Measurements from ENCODE around the gene CBFA2T3. TPM values are rescaled to one million over a fixed set of nuclear protein-coding genes. Genes with fewer than 3 reads are reported as not detected.

The CBFA2T3 gene
- polyA plus RNA-seq, 1 experiment: not detected

DNA sequence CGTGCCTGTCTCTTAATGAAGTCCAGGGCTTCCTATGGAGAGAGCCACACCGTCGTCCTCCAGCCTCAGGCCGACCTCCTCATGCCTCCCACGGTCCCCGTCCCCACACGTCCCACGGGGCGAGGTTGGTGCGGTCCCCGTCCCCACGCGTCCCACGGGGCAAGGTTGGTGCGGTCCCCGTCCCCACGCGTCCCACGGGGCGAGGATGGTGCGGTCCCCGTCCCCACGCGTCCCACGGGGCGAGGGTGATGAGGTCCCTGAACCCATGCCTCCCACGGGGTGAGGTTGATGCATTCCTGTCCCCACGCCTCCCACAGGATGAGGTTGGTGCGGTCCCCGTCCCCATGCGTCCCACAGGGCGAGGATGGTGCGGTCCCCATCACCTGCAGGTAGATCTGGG, 141.2 kb downstream of the CBFA2T3 start:
- H3K4me3 ChIP-seq (ENCODE audit: low read depth, low read length): no peak overlapping the region
- no peak overlapping the region for H3K27ac ChIP-seq (ENCODE audit: low read depth, low read length)
- POLR2A ChIA-PET: no interaction called here
- TF ChIP-seq, protein P1, sequence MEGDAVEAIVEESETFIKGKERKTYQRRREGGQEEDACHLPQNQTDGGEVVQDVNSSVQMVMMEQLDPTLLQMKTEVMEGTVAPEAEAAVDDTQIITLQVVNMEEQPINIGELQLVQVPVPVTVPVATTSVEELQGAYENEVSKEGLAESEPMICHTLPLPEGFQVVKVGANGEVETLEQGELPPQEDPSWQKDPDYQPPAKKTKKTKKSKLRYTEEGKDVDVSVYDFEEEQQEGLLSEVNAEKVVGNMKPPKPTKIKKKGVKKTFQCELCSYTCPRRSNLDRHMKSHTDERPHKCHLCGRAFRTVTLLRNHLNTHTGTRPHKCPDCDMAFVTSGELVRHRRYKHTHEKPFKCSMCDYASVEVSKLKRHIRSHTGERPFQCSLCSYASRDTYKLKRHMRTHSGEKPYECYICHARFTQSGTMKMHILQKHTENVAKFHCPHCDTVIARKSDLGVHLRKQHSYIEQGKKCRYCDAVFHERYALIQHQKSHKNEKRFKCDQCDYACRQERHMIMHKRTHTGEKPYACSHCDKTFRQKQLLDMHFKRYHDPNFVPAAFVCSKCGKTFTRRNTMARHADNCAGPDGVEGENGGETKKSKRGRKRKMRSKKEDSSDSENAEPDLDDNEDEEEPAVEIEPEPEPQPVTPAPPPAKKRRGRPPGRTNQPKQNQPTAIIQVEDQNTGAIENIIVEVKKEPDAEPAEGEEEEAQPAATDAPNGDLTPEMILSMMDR (IDR thresholded peaks at IDR 0.05; ENCODE audit: low read depth, low read length): no peak
- CTCF ChIA-PET: no interaction called here
- no peak for DNase-seq (ENCODE audit: low read depth, low spot score)
- no peaks in the 10 kb centered on the region for H3K9me3 ChIP-seq (ENCODE audit: control insufficient read depth, insufficient read depth, low read length)
- no peaks in the 10 kb centered on the region for H3K27me3 ChIP-seq (ENCODE audit: control insufficient read depth, insufficient read depth, low read length)

DNA sequence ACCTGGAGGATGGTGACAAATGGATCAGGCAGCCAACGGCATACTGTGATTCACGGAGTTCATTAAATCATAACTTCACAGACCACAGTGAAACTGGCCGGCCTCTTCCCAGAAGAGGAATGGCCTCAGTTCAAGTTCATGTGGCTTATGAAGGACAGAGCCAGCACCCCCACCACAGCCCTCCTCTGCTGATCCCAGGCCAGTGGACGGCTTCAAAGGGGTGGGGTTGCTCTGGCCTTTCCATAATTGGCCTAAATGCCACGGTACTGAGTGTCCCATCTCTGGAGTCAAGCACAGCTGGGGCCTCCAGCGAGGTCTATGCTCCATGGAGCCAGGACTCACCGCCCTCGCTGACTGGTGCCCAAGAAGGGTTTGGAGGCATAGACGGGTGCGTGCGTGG, 141.6 kb downstream of the CBFA2T3 start:
- ChIA-PET POLR2A (no interaction called here), CTCF (no interaction called here)
- no peak overlapping the region for H3K4me3 ChIP-seq (ENCODE audit: low read depth, low read length)
- H3K27ac ChIP-seq (ENCODE audit: low read depth, low read length): no peak overlapping the region
- TF ChIP-seq, protein P1 (IDR thresholded peaks at IDR 0.05; ENCODE audit: low read depth, low read length): no peak
- DNase-seq (ENCODE audit: low read depth, low spot score): no peak
- no peaks in the 10 kb centered on the region for H3K27me3 ChIP-seq (ENCODE audit: control insufficient read depth, insufficient read depth, low read length)
- no peaks in the 10 kb centered on the region for H3K9me3 ChIP-seq (ENCODE audit: control insufficient read depth, insufficient read depth, low read length)

DNA sequence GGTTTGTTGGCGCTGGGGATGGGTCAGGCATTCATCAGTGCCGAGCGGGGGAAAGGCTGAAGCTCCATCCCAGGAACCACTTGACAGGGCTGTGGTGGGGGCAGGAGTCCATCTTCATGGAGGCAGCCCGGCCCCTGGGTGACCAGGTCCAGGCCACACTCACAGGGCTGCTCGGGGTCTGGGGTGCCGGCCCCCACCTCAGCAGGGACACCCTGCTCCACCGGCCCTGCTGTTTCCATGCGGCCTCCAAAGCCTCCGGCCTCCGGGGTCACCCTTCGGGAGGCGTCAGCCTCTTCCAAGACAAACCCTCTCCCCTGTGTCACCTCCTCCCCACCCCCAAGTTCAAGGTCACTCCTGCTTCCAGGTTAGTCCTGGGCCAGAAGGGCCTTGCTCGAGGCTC, 142.3 kb downstream of the CBFA2T3 start:
- no peak overlapping the region for H3K27ac ChIP-seq (ENCODE audit: low read depth, low read length)
- no peak for DNase-seq (ENCODE audit: low read depth, low spot score)
- no peaks in the 10 kb centered on the region for H3K9me3 ChIP-seq (ENCODE audit: control insufficient read depth, insufficient read depth, low read length)
- no peaks in the 10 kb centered on the region for H3K27me3 ChIP-seq (ENCODE audit: control insufficient read depth, insufficient read depth, low read length)
- ChIA-PET CTCF (no interaction called here), POLR2A (no interaction called here)
- TF ChIP-seq, protein P1 (IDR thresholded peaks at IDR 0.05; ENCODE audit: low read depth, low read length): no peak
- no peak overlapping the region for H3K4me3 ChIP-seq (ENCODE audit: low read depth, low read length)

DNA sequence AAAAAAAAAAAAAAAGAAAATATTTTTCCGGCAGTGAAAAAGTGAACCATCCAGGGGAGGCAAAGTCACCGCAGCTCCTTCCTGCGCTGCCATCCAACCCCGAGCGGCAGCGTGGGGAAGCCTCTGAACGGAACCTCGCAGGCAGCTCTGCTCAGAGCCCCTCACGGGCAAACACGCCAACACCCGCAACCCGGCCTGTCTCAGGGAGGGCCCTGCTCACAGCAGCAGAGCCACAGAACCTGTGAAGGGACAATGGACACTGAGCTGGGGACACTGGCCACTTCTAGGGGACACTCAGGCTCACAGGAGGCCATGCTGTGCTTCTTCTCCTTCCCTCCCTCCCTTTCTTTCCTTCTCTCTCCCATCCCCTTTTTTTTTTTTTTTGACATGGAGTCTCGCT, 143.9 kb downstream of the CBFA2T3 start:
- CTCF ChIA-PET: no interaction called here
- Histone ChIP-seq H3K27me3 (ENCODE audit: control insufficient read depth, insufficient read depth, low read length) (no peaks in the 10 kb centered on the region), H3K4me3 (ENCODE audit: low read depth, low read length) (no peak overlapping the region), H3K9me3 (ENCODE audit: control insufficient read depth, insufficient read depth, low read length) (no peaks in the 10 kb centered on the region), H3K27ac (ENCODE audit: low read depth, low read length) (no peak overlapping the region)
- no peak for DNase-seq (ENCODE audit: low read depth, low spot score)
- POLR2A ChIA-PET: interaction anchor here (0.6 kb wide), 1 partner anchor 46 kb away, joined by 4 read pairs; no protein-coding TSS in a partner anchor
- TF ChIP-seq, protein P1 (IDR thresholded peaks at IDR 0.05; ENCODE audit: low read depth, low read length): no peak

DNA sequence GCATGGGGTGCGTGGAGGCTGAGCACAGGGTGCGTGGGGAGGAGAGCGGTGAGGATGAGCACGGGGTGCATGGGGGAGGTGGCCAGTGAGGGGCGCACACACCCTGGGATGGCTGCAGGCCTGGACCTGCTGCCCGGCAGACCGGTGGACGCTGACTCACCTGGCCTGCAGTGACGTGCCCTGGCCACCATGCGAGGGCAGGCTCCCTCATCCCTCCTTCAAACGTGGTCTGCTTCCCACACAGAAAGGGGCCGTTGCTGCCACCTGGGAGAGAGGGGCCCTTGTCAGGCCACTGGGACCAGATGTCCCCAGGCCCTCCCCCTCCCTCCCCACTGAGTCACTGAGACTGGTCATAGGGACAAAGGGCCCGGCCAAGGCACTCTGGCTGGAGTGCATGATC, 145.2 kb downstream of the CBFA2T3 start:
- Histone ChIP-seq H3K9me3 (ENCODE audit: control insufficient read depth, insufficient read depth, low read length) (no peaks in the 10 kb centered on the region), H3K4me3 (ENCODE audit: low read depth, low read length) (no peak overlapping the region), H3K27ac (ENCODE audit: low read depth, low read length) (no peak overlapping the region), H3K27me3 (ENCODE audit: control insufficient read depth, insufficient read depth, low read length) (no peaks in the 10 kb centered on the region)
- TF ChIP-seq, protein P1 (IDR thresholded peaks at IDR 0.05; ENCODE audit: low read depth, low read length): no peak
- ChIA-PET POLR2A (no interaction called here), CTCF (no interaction called here)
- no peak for DNase-seq (ENCODE audit: low read depth, low spot score)

Measured in AG04450 (cell line).